GM12878 (cell line): ENCODE results near the gene SEC22B.
"Not testable (repeated sequence)": the region's sequence is repeated elsewhere in the genome, so short reads cannot be mapped to it uniquely, and the experiment has no call there.

Source experiments
- BMI1 ChIP-seq: fragments of 450-650 bp; IDR thresholded peaks from 2 replicates; pipeline ENCODE4 v1.6.1; 2016; ENCODE audit warnings: mild to moderate bottlenecking, moderate library complexity, borderline replicate concordance
- CHD1 ChIP-seq: IDR thresholded peaks from 2 replicates; pipeline ENCODE4 v1.6.1; 2012; ENCODE audit warnings: low read depth, low read length, improper control_type of control experiment
- CTCF ChIP-seq, 3 experiments: IDR thresholded peaks in 2 of 3; conservative IDR thresholded peaks in 1 of 3; 2 replicates each; pipeline ENCODE4 v1.5.1; 2011; ENCODE audit warnings: low read depth in 3 of 3, low read length in 3 of 3, mild to moderate bottlenecking in 3 of 3, control low read depth in 2 of 3, moderate library complexity in 2 of 3, inconsistent platforms in 1 of 3, mixed read lengths in 1 of 3; ENCODE audit not compliant: control insufficient read depth in 2 of 3, insufficient read depth in 1 of 3; ENCODE audit errors: extremely low read depth in 1 of 3
- EP300 ChIP-seq, 2 experiments: fragments of 150-350 bp in 1 of 2; IDR thresholded peaks; 2 replicates each; pipeline ENCODE4 v1.6.1; 2011 to 2012; ENCODE audit warnings: low read depth in 2 of 2, low read length in 2 of 2, borderline replicate concordance in 1 of 2, improper control_type of control experiment in 1 of 2, inconsistent platforms in 1 of 2; ENCODE audit not compliant: control insufficient read depth in 1 of 2
- KLF5 ChIP-seq: fragments of 450-650 bp; IDR thresholded peaks from 2 replicates; pipeline ENCODE4 v1.6.1; 2014; ENCODE audit warnings: mild to moderate bottlenecking; ENCODE audit not compliant: partially characterized antibody
- NR2F1 ChIP-seq: fragments of 450-650 bp; conservative IDR thresholded peaks from 2 replicates; pipeline ENCODE4 v1.6.1; 2017; ENCODE audit warnings: mild to moderate bottlenecking
- POLR2A ChIP-seq: IDR thresholded peaks from 2 replicates; pipeline ENCODE4 v1.6.1; 2011; ENCODE audit warnings: low read depth, mild to moderate bottlenecking, low read length
- SMAD1 ChIP-seq: fragments of 450-650 bp; IDR thresholded peaks from 2 replicates; pipeline ENCODE4 v1.6.1; 2018; ENCODE audit warnings: mild to moderate bottlenecking, low read depth; ENCODE audit not compliant: partially characterized antibody
- ZNF274 ChIP-seq: IDR thresholded peaks from one replicate; pipeline ENCODE4 v1.8.0; 2011; ENCODE audit not compliant: insufficient read length, insufficient read depth

DNA sequence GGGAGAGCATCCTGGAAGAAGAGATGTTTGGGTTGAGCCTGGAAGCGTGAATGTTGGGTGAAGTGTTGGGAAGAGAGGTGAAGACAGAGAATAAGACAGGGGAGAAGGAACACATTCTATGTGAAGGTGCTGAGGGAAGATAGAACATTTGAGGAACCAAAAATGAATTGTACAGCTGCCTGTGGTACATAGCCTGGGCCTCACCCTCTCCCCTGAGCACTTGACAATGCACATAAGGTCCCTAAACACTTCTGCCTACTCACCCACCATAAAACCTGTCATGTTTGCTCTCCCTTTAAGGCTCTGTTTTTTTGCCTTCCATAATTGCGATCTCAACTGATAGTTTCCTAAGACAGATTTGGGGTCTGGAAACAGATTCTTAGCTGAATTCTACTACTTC is 65.3 kb downstream of the SEC22B start:
- not testable (repeated sequence) for TF ChIP-seq CTCF (IDR thresholded peaks at IDR 0.05 in 2 of 3, conservative IDR thresholded peaks at IDR 0.05 in 1 of 3; ENCODE audit: control insufficient read depth in 2 of 3, extremely low read depth in 1 of 3, insufficient read depth in 1 of 3, low read depth in 3 of 3, low read length in 3 of 3); BMI1; CHD1; POLR2A; EP300 (IDR thresholded peaks at IDR 0.05; ENCODE audit: borderline replicate concordance in 1 of 2, control insufficient read depth in 1 of 2, low read depth in 2 of 2, low read length in 2 of 2); SMAD1; ZNF274; KLF5; NR2F1
